Loucy (cell line): Measurements from ENCODE around the gene DLG2.

ENCODE experiments used
- H2AFZ ChIP-seq: fragments of 200-600 bp; sonication (generic); 2 replicates; pipeline ENCODE4 v1.6.0; 2016; ENCODE audit warnings: antibody characterized with exemption, mild to moderate bottlenecking, low read length, moderate library complexity
- H3F3A ChIP-seq: fragments of 200-600 bp; 2 replicates; pipeline ENCODE4 v1.6.0; 2016; ENCODE audit warnings: antibody characterized with exemption, low read depth, mild to moderate bottlenecking
- H3K27me3 ChIP-seq: fragments of 200-600 bp; sonication (generic); 2 replicates; pipeline ENCODE4 v1.6.1; 2014; ENCODE audit warnings: low read length, mild to moderate bottlenecking; ENCODE audit not compliant: insufficient read depth, poor library complexity, severe bottlenecking
- H3K36me3 ChIP-seq: fragments of 200-600 bp; sonication (generic); 2 replicates; pipeline ENCODE4 v1.6.1; 2016; ENCODE audit warnings: low read length; ENCODE audit not compliant: insufficient read depth
- H3K4me1 ChIP-seq: fragments of 200-600 bp; sonication (generic); 2 replicates; pipeline ENCODE4 v1.5.1; 2014; ENCODE audit warnings: low read length, mild to moderate bottlenecking; ENCODE audit not compliant: insufficient read depth, poor library complexity, severe bottlenecking
- H3K4me2 ChIP-seq: fragments of 200-600 bp; sonication (generic); 2 replicates; pipeline ENCODE4 v1.6.0; 2014; ENCODE audit warnings: antibody characterized with exemption, low read length, low read depth, mild to moderate bottlenecking; ENCODE audit not compliant: poor library complexity, severe bottlenecking
- H3K4me3 ChIP-seq: fragments of 200-600 bp; sonication (generic); 2 replicates; pipeline ENCODE4 v1.5.1; 2014; ENCODE audit warnings: low read length, mild to moderate bottlenecking, mixed read lengths; ENCODE audit not compliant: poor library complexity, severe bottlenecking
- H3K79me2 ChIP-seq: fragments of 200-600 bp; sonication (generic); 2 replicates; pipeline ENCODE4 v1.6.1; 2014; ENCODE audit warnings: low read length; ENCODE audit not compliant: insufficient read depth
- H3K9ac ChIP-seq: fragments of 200-600 bp; sonication (generic); 2 replicates; pipeline ENCODE4 v1.6.0; 2014; ENCODE audit warnings: mild to moderate bottlenecking, low read depth, low read length, moderate library complexity; ENCODE audit not compliant: poor library complexity, severe bottlenecking
- H3K9me2 ChIP-seq: fragments of 200-600 bp; sonication (generic); replicated peaks from 2 replicates; pipeline ENCODE4 v1.6.1; 2016; ENCODE audit warnings: low read depth, low read length, mixed read lengths
- H3K9me3 ChIP-seq: fragments of 200-600 bp; sonication (generic); 2 replicates; pipeline ENCODE4 v1.6.1; 2014; ENCODE audit warnings: mild to moderate bottlenecking, antibody characterized with exemption, low read length, low read depth; ENCODE audit not compliant: insufficient read depth
- H4K20me1 ChIP-seq: fragments of 200-600 bp; sonication (generic); 2 replicates; pipeline ENCODE4 v1.6.0; 2014; ENCODE audit warnings: antibody characterized with exemption, low read length, mild to moderate bottlenecking; ENCODE audit not compliant: insufficient read depth, poor library complexity, severe bottlenecking
- EZH2phosphoT487 ChIP-seq: fragments of 200-600 bp; IDR thresholded peaks from 2 replicates; pipeline ENCODE4 v1.6.1; 2018; ENCODE audit warnings: antibody characterized with exemption, mild to moderate bottlenecking, moderate library complexity, borderline replicate concordance
- TF ChIP-seq, protein P1 (sequence below): fragments of 200-600 bp; sonication (generic); conservative IDR thresholded peaks from 2 replicates; pipeline ENCODE4 v1.5.1; 2014; ENCODE audit warnings: mild to moderate bottlenecking, antibody characterized with exemption, low read length

DLG2 gene

DNA sequence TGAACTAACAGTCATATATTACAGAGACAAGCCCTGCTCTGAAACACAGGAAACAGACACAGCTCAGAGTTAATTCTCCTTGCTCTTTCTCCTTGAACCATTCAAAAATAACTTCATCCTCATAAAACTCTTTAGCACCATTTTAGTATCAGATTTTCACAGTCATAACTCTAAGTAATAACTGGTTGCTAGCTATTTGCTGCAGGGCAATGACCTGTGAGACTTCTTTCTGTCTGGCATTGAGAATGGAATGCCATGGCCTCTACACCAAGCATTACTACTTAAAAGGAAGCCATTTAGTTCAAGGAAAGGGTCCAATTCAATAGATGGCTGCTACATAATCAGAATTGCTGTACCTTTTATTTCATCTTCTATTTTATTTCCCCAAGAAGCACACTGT is 2154.3 kb downstream of the DLG2 start:
- Histone ChIP-seq H3K9me2 (no peaks in the 10 kb centered on the region), H3K79me2 (no peaks in the 10 kb centered on the region), H2AFZ (no peak overlapping the region), H3F3A (no peaks in the 10 kb centered on the region), H3K9ac (no peak overlapping the region), H3K4me2 (no peak overlapping the region), H3K27me3 (no peaks in the 10 kb centered on the region), H3K4me1 (no peaks in the 10 kb centered on the region), H3K36me3 (no peaks in the 10 kb centered on the region), H3K9me3 (no peaks in the 10 kb centered on the region), H4K20me1 (no peaks in the 10 kb centered on the region), H3K4me3 (no peak overlapping the region)
- no peak for TF ChIP-seq EZH2phosphoT487
- TF ChIP-seq, protein P1, sequence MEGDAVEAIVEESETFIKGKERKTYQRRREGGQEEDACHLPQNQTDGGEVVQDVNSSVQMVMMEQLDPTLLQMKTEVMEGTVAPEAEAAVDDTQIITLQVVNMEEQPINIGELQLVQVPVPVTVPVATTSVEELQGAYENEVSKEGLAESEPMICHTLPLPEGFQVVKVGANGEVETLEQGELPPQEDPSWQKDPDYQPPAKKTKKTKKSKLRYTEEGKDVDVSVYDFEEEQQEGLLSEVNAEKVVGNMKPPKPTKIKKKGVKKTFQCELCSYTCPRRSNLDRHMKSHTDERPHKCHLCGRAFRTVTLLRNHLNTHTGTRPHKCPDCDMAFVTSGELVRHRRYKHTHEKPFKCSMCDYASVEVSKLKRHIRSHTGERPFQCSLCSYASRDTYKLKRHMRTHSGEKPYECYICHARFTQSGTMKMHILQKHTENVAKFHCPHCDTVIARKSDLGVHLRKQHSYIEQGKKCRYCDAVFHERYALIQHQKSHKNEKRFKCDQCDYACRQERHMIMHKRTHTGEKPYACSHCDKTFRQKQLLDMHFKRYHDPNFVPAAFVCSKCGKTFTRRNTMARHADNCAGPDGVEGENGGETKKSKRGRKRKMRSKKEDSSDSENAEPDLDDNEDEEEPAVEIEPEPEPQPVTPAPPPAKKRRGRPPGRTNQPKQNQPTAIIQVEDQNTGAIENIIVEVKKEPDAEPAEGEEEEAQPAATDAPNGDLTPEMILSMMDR: no peak

DNA sequence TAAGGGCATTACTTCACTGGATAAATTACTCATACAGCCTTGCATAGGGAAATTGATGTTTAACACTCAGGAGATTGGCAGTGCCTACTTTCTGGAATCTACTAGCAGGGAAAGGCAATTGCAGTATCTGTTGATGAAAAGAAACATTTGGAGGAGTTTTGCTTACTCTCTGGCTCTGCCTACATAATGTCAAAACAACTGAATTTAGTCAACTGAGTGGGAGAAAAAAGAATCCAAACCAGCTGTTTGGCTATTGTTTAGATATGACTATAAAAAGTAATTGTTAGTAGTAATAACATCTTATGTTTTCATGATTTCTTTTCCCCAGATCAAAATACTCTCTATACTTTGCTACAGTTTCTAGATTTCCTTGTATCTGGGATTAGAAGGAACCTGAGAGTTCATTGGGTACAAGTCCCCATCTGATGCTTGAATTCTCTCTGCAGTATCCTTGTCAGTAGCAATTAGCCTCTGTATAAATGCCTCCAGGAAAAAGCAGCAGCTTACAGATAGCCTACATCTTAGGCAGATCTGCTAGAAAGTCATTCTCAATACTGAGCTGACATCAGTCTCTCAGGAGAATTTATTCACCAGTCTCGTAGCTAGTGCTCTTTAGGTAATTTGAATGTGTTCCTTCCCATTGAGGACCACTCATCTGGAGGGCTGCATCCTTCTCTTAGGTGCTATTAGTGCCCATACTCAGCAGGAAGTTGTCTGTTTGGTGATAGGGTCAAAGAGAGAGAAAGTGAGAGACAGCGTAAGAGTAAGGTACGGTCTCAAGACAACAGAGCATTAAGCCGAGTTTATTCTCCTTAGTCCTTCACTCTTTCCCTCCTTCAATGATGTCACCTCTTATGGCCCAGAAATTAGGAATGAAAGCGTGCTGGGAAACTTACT is 2155.1 kb downstream of the DLG2 start:
- Histone ChIP-seq H3K27me3 (no peaks in the 10 kb centered on the region), H3K9ac (no peak overlapping the region), H3K4me2 (no peak overlapping the region), H3K36me3 (no peaks in the 10 kb centered on the region), H3F3A (no peaks in the 10 kb centered on the region), H3K4me1 (no peaks in the 10 kb centered on the region), H3K9me3 (no peaks in the 10 kb centered on the region), H3K79me2 (no peaks in the 10 kb centered on the region), H2AFZ (no peak overlapping the region), H3K9me2 (no peaks in the 10 kb centered on the region), H4K20me1 (no peaks in the 10 kb centered on the region), H3K4me3 (no peak overlapping the region)
- TF ChIP-seq, protein P1: no peak
- no peak for TF ChIP-seq EZH2phosphoT487

DNA sequence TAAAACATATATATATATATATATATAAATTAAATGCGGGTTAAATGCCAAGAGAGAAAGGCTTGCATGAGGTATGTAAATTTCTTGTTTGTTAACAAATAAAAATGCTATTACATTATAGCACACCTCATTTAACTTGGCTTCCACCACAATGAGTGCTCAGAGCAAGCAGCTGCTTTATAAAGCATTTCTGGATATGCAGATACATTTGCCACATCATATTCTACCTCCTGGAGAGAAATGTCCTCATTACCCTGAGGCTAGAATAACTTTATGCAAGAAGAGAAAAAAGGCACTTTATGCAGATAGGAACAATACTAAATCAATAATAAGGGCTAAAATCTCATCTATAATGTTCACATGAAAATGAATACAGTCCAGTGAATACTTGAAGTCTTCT is 2159.3 kb downstream of the DLG2 start:
- Histone ChIP-seq H3K9me2 (no peaks in the 10 kb centered on the region), H3K9me3 (no peaks in the 10 kb centered on the region), H3K27me3 (no peaks in the 10 kb centered on the region), H3K4me3 (no peak overlapping the region), H4K20me1 (no peaks in the 10 kb centered on the region), H2AFZ (no peak overlapping the region), H3K36me3 (no peaks in the 10 kb centered on the region), H3F3A (no peaks in the 10 kb centered on the region), H3K79me2 (no peaks in the 10 kb centered on the region), H3K4me1 (no peaks in the 10 kb centered on the region), H3K4me2 (no peak overlapping the region), H3K9ac (no peak overlapping the region)
- no peak for TF ChIP-seq EZH2phosphoT487
- TF ChIP-seq, protein P1: no peak
